ENCODE results near the gene CHMP1A.

The CHMP1A gene

GRCh38 chr16:89602273-89602951 is 55.1 kb downstream of the CHMP1A start:
- DNase-seq: no peak

- DNase-seq: no peak
These were observed 55.6 kb downstream of the CHMP1A start for GRCh38 chr16:89601906-89602272.

DNA sequence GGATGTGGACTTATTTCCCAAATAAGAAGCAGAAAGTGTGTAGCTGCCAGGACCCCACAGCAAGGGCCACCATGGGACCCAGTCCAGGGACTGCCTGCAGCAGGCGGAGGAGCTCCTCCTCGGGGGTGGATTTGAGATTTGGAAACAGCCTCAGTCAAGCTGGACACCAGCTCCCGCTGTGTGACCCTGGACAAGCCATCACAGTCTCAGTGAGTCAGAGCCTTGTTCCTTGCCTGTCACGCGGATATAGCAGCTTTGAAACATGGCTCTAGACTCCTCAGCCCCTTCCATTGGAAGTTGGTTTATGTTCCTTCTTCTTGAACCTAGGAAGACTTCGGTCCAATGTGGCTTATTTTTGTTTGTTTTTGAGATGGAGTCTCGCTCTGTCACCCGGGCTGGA is 56.6 kb downstream of the CHMP1A start:
- DNase-seq: no peak

GRCh38 chr16:89600427-89600826 is 57.1 kb downstream of the CHMP1A start:
- no peak for DNase-seq

DNA sequence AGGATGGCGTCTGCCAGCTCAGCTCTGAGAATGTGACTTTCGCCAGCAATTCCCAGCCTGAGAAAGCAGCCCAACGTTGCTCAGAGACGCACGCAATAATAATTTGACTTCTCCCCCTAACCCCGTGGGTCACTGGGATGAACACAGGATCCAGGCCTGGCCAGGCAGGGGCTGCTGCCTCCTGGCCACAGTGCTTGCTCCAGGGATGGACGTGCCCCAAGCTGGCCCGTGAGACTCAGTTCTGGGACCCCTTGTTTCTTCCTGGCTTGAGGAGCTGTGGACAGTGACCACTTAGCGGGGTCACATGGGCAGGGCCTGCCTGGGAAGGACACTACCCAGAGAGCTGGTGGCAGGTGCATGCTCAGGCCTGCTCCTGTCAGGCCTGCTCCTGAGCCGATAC is 57.6 kb downstream of the CHMP1A start:
- no peak for DNase-seq

DNA sequence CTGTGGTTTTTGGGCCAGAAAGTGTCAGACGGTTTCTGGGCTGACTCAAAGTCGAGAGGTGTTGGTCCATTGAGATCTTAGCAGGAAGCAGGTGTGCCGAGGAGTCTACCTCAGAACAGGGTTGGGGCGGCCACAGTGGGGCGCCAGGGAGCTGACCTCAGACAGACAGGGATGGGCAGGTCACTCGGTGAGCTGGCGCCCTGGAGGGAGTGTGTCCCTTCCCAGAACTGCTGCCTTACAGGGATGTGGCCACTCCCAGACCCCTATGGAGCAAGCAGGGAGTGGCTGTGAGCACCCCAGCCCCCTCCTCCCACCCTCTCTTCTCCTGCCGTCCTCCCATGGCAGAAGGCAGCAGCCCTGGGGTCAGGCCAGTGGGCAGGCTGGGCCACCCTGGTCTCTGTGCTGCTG is 58.1 kb downstream of the CHMP1A start:
- peak; percentile 70 for DNase-seq

DNA sequence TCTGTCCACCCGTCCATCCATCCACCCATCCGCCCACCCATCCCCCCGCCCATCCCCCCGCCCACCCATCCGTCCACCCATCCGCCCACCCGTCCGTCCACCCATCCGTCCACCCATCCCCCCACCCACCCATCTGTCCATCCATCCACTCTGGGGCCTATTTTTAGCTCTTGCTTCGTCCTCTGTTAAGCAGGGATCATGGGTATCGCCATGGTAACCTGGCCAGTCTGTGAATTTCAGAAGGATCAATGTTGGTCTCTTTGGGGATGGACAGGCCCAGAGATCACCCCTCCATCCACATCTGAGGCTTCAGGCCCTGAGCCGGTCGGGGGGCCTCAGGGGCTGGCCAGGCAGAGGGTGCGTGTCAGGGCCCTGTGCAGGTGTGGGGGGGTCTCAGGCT is 59.3 kb downstream of the CHMP1A start:
- DNase-seq: no peak

DNA sequence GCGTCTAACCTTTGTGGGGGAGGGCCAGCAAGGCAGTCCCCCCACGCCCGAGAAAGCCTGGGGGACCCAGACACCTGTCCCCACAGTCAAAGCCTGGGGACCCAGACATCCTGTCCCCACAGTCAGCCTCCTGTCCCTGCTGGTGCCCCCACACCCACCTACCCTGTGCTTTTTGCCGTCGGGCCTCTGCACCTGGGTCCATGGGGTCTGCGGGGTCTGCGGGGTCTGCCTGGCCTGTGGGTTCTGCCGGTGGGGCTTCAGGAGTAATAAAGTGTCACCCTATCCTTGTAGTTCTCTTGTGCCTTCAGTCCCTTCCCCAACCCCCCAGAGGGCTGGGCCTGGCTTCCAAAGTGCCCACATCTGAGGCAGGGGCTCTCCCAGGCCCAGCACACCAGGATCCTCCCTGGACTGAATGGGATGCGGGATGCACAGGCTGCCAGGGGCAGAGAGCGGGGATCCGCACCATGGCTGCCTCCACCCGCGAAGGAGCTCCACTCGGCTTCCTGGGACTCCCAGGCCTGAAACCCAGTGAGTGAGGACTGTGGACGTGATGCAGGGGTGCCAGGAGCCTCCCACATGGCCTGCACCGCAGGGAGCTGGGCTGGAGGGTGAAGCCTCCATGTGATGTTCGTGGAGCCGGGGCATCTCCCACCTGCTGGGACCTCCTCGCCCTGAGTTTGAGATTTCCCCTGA is 60.4 kb downstream of the CHMP1A start:
- DNase-seq: no peak

- DNase-seq: no peak
These were observed 61.3 kb downstream of the CHMP1A start for GRCh38 chr16:89596061-89596689.

GRCh38 chr16:89595330-89596060 is 62.0 kb downstream of the CHMP1A start:
- DNase-seq: no peak
